Thyroid gland (tissue), 4 donors: ENCODE data around the gene FOXA1. TPM values are rescaled to one million over a fixed set of nuclear protein-coding genes. Genes with fewer than 3 reads are reported as not detected.

Experiments
- DNase-seq, 2 donors: peaks; one replicate each; pipeline ENCODE4 v3.0.0-alpha.2; 2019
- H3K27ac ChIP-seq, 3 donors: fragments of 200-600 bp; sonication (generic); 1 replicate in 2 of 3; 2 replicates in 1 of 3; pipeline ENCODE4 v1.5.1; 2016 to 2019; ENCODE audit warnings: mild to moderate bottlenecking in 1 of 3, moderate library complexity in 1 of 3
- H3K27me3 ChIP-seq: fragments of 200-600 bp; sonication (generic); one replicate; pipeline ENCODE4 v1.5.1; 2019
- H3K36me3 ChIP-seq, 2 donors: fragments of 200-600 bp; sonication (generic); one replicate each; pipeline ENCODE4 v1.5.1; 2016 to 2019
- H3K4me1 ChIP-seq, 2 donors: fragments of 200-600 bp; sonication (generic); one replicate each; pipeline ENCODE4 v1.5.1; 2017 to 2019
- H3K4me3 ChIP-seq, 3 donors: fragments of 200-600 bp; sonication (generic); replicated peaks in 1 of 3; 1 replicate in 2 of 3; 2 replicates in 1 of 3; pipeline ENCODE4 v1.5.1; 2016; ENCODE audit warnings: mild to moderate bottlenecking in 1 of 3
- H3K9me3 ChIP-seq: fragments of 200-600 bp; sonication (generic); one replicate; pipeline ENCODE4 v1.5.1; 2017
- CTCF ChIP-seq, 6 experiments: fragments of 200-600 bp in 3 of 6; fragments of 450-650 bp in 3 of 6; sonication (generic) in 3 of 6; IDR thresholded peaks; one replicate each; pipeline ENCODE4 v1.5.1; 2016 to 2019; ENCODE audit warnings: antibody characterized with exemption in 6 of 6, mild to moderate bottlenecking in 2 of 6, inconsistent platforms in 1 of 6, moderate library complexity in 1 of 6
- POLR2A ChIP-seq, 2 donors: fragments of 450-650 bp; IDR thresholded peaks; one replicate each; pipeline ENCODE4 v1.6.1; 2017; ENCODE audit warnings: antibody characterized with exemption in 2 of 2, mild to moderate bottlenecking in 2 of 2, moderate library complexity in 1 of 2
- WGBS, 2 donors: methylation state at CpG; one replicate each; pipeline ENCODE4 v1.1.5; 2017; 5-methylcytosine and 5-hydroxymethylcytosine counted together
- intact Hi-C: fragments of 100-400 bp; cut with DNase I; formaldehyde crosslinking; loops from one replicate; pipeline ENCODE4 v1.15.1; 2023
- total RNA-seq, 4 donors: library from RNA; depleted of rRNA; stranded (reverse); fragments of >200 nt; gene quantifications; one replicate each; pipeline ENCODE4 v1.2.3, GENCODE V29; 2016

The FOXA1 gene
- total RNA-seq, 4 donors from 2014 or later, result 0.92 to 0.93 TPM; not detected in 2

GRCh38 chr14:37553935-37554550 lies 41.0 kb downstream of the FOXA1 start:
- Histone ChIP-seq H3K27me3 (no peaks in the 10 kb centered on the region), H3K9me3 (no peaks in the 10 kb centered on the region), H3K36me3 (no peaks in the 10 kb centered on the region), H3K4me1 (no peaks in the 10 kb centered on the region), H3K27ac (no peak overlapping the region), H3K4me3 (no peak overlapping the region)
- no peak for TF ChIP-seq CTCF (IDR thresholded peaks at IDR 0.05)
- no peak for TF ChIP-seq POLR2A (IDR thresholded peaks at IDR 0.05)
- no peak for DNase-seq
- intact Hi-C loops, result no loop called here
- 96% methylated on average over 1 of the region's 1 CpG for WGBS, 2 donors

DNA sequence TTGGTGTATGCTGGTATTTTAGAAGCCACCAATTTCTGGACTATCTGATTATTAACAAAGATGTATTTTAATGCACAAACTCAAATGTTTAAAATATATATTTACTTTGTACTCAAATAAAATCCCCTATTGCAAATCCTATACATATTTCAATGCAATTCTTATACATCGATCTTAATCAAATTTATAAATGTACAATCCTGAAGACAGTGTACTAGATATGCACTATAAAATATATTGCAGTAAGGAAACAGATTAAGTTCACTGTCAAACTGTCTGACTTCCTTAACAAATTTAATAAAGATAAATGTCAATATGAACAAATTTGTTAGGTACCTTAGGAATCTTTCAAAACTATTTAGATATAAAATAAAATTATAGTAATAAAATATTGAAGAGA lies 43.9 kb downstream of the FOXA1 start:
- intact Hi-C loops, result no loop called here
- Histone ChIP-seq H3K4me1 (no peaks in the 10 kb centered on the region), H3K4me3 (no peak overlapping the region), H3K27me3 (no peaks in the 10 kb centered on the region), H3K36me3 (no peaks in the 10 kb centered on the region), H3K27ac (no peak overlapping the region), H3K9me3 (no peaks in the 10 kb centered on the region)
- TF ChIP-seq POLR2A (IDR thresholded peaks at IDR 0.05) (no peak), CTCF (IDR thresholded peaks at IDR 0.05) (no peak)
- WGBS, 2 donors, result 89 to 97% methylated on average over 1 of the region's 1 CpG
- DNase-seq, result no peak

GRCh38 chr14:37550511-37550910 lies 44.5 kb downstream of the FOXA1 start:
- Histone ChIP-seq H3K27ac (no peak overlapping the region), H3K4me1 (no peaks in the 10 kb centered on the region), H3K4me3 (no peak overlapping the region), H3K27me3 (no peaks in the 10 kb centered on the region), H3K36me3 (no peaks in the 10 kb centered on the region), H3K9me3 (no peaks in the 10 kb centered on the region)
- DNase-seq, result no peak
- 52 to 54% methylated on average over 5 of the region's 5 CpGs for WGBS, 2 donors
- TF ChIP-seq POLR2A (IDR thresholded peaks at IDR 0.05) (no peak), CTCF (IDR thresholded peaks at IDR 0.05) (no peak)
- intact Hi-C loops, result no loop called here

- no peak for DNase-seq
- no peaks in the 10 kb centered on the region for H3K27me3 ChIP-seq
- TF ChIP-seq CTCF (IDR thresholded peaks at IDR 0.05) (no peak), POLR2A (IDR thresholded peaks at IDR 0.05) (no peak)
- H3K27ac ChIP-seq, result no peak overlapping the region
- H3K36me3 ChIP-seq, result no peaks in the 10 kb centered on the region
- intact Hi-C loops, result no loop called here
- H3K4me1 ChIP-seq, result no peaks in the 10 kb centered on the region
- 31 to 36% methylated on average over 6 of the region's 6 CpGs for WGBS, 2 donors
- no peak overlapping the region for H3K4me3 ChIP-seq
- no peaks in the 10 kb centered on the region for H3K9me3 ChIP-seq
Observed at GRCh38 chr14:37546621-37547447, 48.2 kb downstream of the FOXA1 start.

GRCh38 chr14:37545174-37545573 lies 49.9 kb downstream of the FOXA1 start:
- Histone ChIP-seq H3K36me3 (no peaks in the 10 kb centered on the region), H3K27me3 (no peaks in the 10 kb centered on the region), H3K27ac (no peak overlapping the region), H3K9me3 (no peaks in the 10 kb centered on the region), H3K4me3 (no peak overlapping the region), H3K4me1 (no peaks in the 10 kb centered on the region)
- TF ChIP-seq POLR2A (IDR thresholded peaks at IDR 0.05) (no peak), CTCF (IDR thresholded peaks at IDR 0.05) (no peak)
- intact Hi-C loops, result no loop called here
- DNase-seq, result no peak
